Measurements from ENCODE around the gene PIK3CA.
A peak's percentile ranks its signal among the peaks of the same experiment; 100 is the strongest.

Gene PIK3CA

GRCh38 chr3:179141890-179142289 lies 6.3 kb upstream of the PIK3CA start:
- TF ChIP-seq CTCF (IDR thresholded peaks at IDR 0.05; ENCODE audit: unreplicated experiment in 3 of 3): no peak
- Mint-ChIP-seq H3K27ac (no peak overlapping the region), H3K4me1 (peaks cover 4% of the 10 kb centered on the region), H3K4me3 (no peak overlapping the region), H3K9me3 (peaks cover 7% of the 10 kb centered on the region), H3K36me3 (ENCODE audit: low read depth) (no peaks in the 10 kb centered on the region), H3K27me3 (ENCODE audit: low read depth) (no peaks in the 10 kb centered on the region)

- H3K27me3 Mint-ChIP-seq (ENCODE audit: low read depth): no peaks in the 10 kb centered on the region
- H3K36me3 Mint-ChIP-seq (ENCODE audit: low read depth): no peaks in the 10 kb centered on the region
- H3K4me1 Mint-ChIP-seq: peaks cover 32% of the 10 kb centered on the region
- H3K27ac Mint-ChIP-seq: no peak overlapping the region
- TF ChIP-seq CTCF (IDR thresholded peaks at IDR 0.05; ENCODE audit: unreplicated experiment in 3 of 3): peak; percentile 68 to 72 (median 70)
- H3K4me3 Mint-ChIP-seq: no peak overlapping the region
- H3K9me3 Mint-ChIP-seq: no peaks in the 10 kb centered on the region
Observed at GRCh38 chr3:179146911-179147513, 1.1 kb upstream of the PIK3CA start.

- H3K36me3 Mint-ChIP-seq (ENCODE audit: low read depth): no peaks in the 10 kb centered on the region
- H3K9me3 Mint-ChIP-seq: no peaks in the 10 kb centered on the region
- H3K4me3 Mint-ChIP-seq: no peak overlapping the region
- peak in 1 of 3 experiments; percentile 31 for TF ChIP-seq CTCF (IDR thresholded peaks at IDR 0.05; ENCODE audit: unreplicated experiment in 3 of 3)
- no peak overlapping the region for H3K27ac Mint-ChIP-seq
- H3K4me1 Mint-ChIP-seq: peaks cover 32% of the 10 kb centered on the region
- no peaks in the 10 kb centered on the region for H3K27me3 Mint-ChIP-seq (ENCODE audit: low read depth)
Observed at GRCh38 chr3:179147514-179147872, 664 bp upstream of the PIK3CA start.

- Mint-ChIP-seq H3K4me3 (peak overlapping the region; percentile 96 to 98 (median 98)), H3K27ac (peak overlapping the region; percentile 91 to 98 (median 97)), H3K36me3 (ENCODE audit: low read depth) (no peaks in the 10 kb centered on the region), H3K27me3 (ENCODE audit: low read depth) (no peaks in the 10 kb centered on the region), H3K9me3 (no peaks in the 10 kb centered on the region), H3K4me1 (peaks cover 28% of the 10 kb centered on the region)
- TF ChIP-seq CTCF (IDR thresholded peaks at IDR 0.05; ENCODE audit: unreplicated experiment in 3 of 3): no peak
Observed at GRCh38 chr3:179148616-179149405, 654 bp downstream of the PIK3CA start.

GRCh38 chr3:179149406-179149867 lies 1.3 kb downstream of the PIK3CA start:
- no peak for TF ChIP-seq CTCF (IDR thresholded peaks at IDR 0.05; ENCODE audit: unreplicated experiment in 3 of 3)
- Mint-ChIP-seq H3K4me3 (peak overlapping the region; percentile 96 to 98 (median 98)), H3K9me3 (no peaks in the 10 kb centered on the region), H3K4me1 (peaks cover 27% of the 10 kb centered on the region), H3K27me3 (ENCODE audit: low read depth) (no peaks in the 10 kb centered on the region), H3K27ac (peak overlapping the region; percentile 91 to 98 (median 97)), H3K36me3 (ENCODE audit: low read depth) (no peaks in the 10 kb centered on the region)
